GM12878 (cell line): Measurements from ENCODE around the gene THADA. TPM values are rescaled to one million over a fixed set of nuclear protein-coding genes. Genes with fewer than 3 reads are reported as not detected.

Source experiments
- BACH1 ChIP-seq: fragments of 450-650 bp; IDR thresholded peaks from 2 replicates; pipeline ENCODE4 v1.6.1; 2017; ENCODE audit warnings: mild to moderate bottlenecking, borderline replicate concordance
- CREM ChIP-seq: IDR thresholded peaks from 2 replicates; pipeline ENCODE4 v1.6.1; 2014; ENCODE audit warnings: antibody characterized with exemption, low read depth
- IKZF2 ChIP-seq, 2 experiments: fragments of 450-650 bp; IDR thresholded peaks; 2 replicates each; pipeline ENCODE4 v1.6.1; 2017; ENCODE audit warnings: mild to moderate bottlenecking in 2 of 2, moderate library complexity in 2 of 2
- KDM1A ChIP-seq: fragments of 200-600 bp; sonication (generic); IDR thresholded peaks from 2 replicates; pipeline ENCODE4 v1.6.1; 2016; ENCODE audit warnings: borderline replicate concordance
- NFXL1 ChIP-seq: fragments of 450-650 bp; IDR thresholded peaks from 2 replicates; pipeline ENCODE4 v1.6.1; 2017; ENCODE audit warnings: antibody characterized with exemption, mild to moderate bottlenecking, borderline replicate concordance
- NR2F1 ChIP-seq: fragments of 450-650 bp; conservative IDR thresholded peaks from 2 replicates; pipeline ENCODE4 v1.6.1; 2017; ENCODE audit warnings: mild to moderate bottlenecking
- RUNX3 ChIP-seq: IDR thresholded peaks from 2 replicates; pipeline ENCODE4 v1.6.1; 2012; ENCODE audit warnings: low read length, inconsistent platforms
- SIN3A ChIP-seq: IDR thresholded peaks from 2 replicates; pipeline ENCODE4 v1.6.1; 2012; ENCODE audit warnings: low read depth, low read length, improper control_type of control experiment
- SUZ12 ChIP-seq: fragments of 200-600 bp; sonication (generic); IDR thresholded peaks from one replicate; pipeline ENCODE4 v1.6.1; 2018; ENCODE audit warnings: antibody characterized with exemption, mild to moderate bottlenecking; ENCODE audit not compliant: unreplicated experiment
- TARDBP ChIP-seq: IDR thresholded peaks from 2 replicates; pipeline ENCODE4 v1.6.1; 2016; ENCODE audit warnings: borderline replicate concordance
- TCF3 ChIP-seq: IDR thresholded peaks from 2 replicates; pipeline ENCODE4 v1.6.1; 2012; ENCODE audit warnings: low read depth, mild to moderate bottlenecking, low read length, borderline replicate concordance; ENCODE audit not compliant: insufficient read depth
- ZNF24 ChIP-seq: fragments of 450-650 bp; IDR thresholded peaks from 2 replicates; pipeline ENCODE4 v1.6.1; 2017; ENCODE audit warnings: antibody characterized with exemption, mild to moderate bottlenecking
- polyA plus RNA-seq, 11 experiments: library from polyadenylated mRNA; depleted of rRNA in 4 of 11; unstranded in 6 of 11; stranded (reverse) in 5 of 11; fragments of >200 nt; fragmentation: Nextera tagmentation in 4 of 11; fragmentation: Illumina TruSeq in 1 of 11; extraction: Ambion mirVana in 4 of 11; extraction: Trizol in 1 of 11; gene quantifications; 1 replicate in 1 of 11; 2 replicates in 10 of 11; pipeline versions ENCODE4 v1.2.1 to v1.2.3, GENCODE V29; 2011 to 2016; ENCODE audit warnings: inconsistent platforms in 2 of 11, missing spikeins in 2 of 11, low read depth in 1 of 11
- total RNA-seq, 4 experiments: library from RNA; depleted of rRNA in 3 of 4; stranded (reverse); fragments of >200 nt in 3 of 4; fragmentation: Illumina TruSeq in 1 of 4; extraction: Trizol in 1 of 4; gene quantifications; 2 replicates each; pipeline versions ENCODE4 v1.2.1 to v1.2.3, GENCODE V29; 2013 to 2021
- TF ChIP-seq, protein P1 (sequence below): IDR thresholded peaks from 2 replicates; pipeline ENCODE4 v1.6.1; 2012; ENCODE audit warnings: low read depth, low read length, improper control_type of control experiment
- TF ChIP-seq, protein P2 (sequence below): fragments of 450-650 bp; IDR thresholded peaks from 2 replicates; pipeline ENCODE4 v1.6.1; 2017; ENCODE audit warnings: mild to moderate bottlenecking, moderate library complexity
- TF ChIP-seq, protein P3 (sequence below): fragments of 450-650 bp; formaldehyde crosslinking; IDR thresholded peaks from 2 replicates; pipeline ENCODE4 v1.4.0; 2022; ENCODE audit warnings: mild to moderate bottlenecking, moderate library complexity
- TF ChIP-seq, protein P4 (sequence below): fragments of 450-650 bp; IDR thresholded peaks from 2 replicates; pipeline ENCODE4 v1.6.1; 2017; ENCODE audit warnings: low read depth, mild to moderate bottlenecking, moderate library complexity

THADA gene
- total and polyA plus RNA-seq, 10 of the 15 experiments (the other 5 are each of a cell fraction or from before 2014, with no cell fraction given), result 14.6 to 33.2 (median 23.2) TPM

DNA sequence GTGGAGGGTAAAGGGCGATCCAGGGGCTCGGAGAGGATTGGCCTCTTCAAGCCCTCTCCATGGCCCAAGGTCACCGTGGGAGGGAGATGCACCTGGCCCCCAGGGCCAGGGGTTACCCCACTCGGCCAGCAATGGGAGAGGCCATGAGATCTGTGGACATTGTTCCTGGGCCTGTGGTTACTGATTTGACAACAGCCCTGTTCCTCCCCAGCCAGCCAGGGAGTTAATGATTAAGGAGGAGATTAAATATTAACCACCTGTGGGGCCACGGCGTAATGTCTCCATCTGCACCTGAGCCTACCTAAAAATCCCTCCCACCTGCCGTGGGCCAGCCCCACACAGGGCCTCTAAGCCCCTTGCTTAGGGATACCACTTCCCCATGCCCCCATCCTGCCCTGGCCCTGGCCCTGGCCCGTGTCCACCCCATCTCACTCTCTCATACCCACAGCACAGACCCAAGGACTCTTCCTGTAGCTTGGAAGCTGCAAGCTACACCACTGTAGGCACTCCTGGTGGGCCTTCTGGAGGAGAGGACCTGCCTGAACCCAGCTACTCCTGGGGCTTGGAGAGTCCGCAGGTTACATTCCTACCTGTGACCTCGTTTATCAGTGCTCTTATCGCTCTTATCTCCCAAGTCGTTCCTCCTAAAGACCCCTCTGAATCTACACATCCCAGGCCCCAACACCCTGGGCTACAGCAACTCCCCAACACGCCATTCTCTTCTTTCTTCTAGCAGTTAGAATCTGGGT lies 401.5 kb downstream of the THADA start (continued):
- TF ChIP-seq, protein P1, sequence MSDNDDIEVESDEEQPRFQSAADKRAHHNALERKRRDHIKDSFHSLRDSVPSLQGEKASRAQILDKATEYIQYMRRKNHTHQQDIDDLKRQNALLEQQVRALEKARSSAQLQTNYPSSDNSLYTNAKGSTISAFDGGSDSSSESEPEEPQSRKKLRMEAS, result no peak
- TF ChIP-seq, protein P2, sequence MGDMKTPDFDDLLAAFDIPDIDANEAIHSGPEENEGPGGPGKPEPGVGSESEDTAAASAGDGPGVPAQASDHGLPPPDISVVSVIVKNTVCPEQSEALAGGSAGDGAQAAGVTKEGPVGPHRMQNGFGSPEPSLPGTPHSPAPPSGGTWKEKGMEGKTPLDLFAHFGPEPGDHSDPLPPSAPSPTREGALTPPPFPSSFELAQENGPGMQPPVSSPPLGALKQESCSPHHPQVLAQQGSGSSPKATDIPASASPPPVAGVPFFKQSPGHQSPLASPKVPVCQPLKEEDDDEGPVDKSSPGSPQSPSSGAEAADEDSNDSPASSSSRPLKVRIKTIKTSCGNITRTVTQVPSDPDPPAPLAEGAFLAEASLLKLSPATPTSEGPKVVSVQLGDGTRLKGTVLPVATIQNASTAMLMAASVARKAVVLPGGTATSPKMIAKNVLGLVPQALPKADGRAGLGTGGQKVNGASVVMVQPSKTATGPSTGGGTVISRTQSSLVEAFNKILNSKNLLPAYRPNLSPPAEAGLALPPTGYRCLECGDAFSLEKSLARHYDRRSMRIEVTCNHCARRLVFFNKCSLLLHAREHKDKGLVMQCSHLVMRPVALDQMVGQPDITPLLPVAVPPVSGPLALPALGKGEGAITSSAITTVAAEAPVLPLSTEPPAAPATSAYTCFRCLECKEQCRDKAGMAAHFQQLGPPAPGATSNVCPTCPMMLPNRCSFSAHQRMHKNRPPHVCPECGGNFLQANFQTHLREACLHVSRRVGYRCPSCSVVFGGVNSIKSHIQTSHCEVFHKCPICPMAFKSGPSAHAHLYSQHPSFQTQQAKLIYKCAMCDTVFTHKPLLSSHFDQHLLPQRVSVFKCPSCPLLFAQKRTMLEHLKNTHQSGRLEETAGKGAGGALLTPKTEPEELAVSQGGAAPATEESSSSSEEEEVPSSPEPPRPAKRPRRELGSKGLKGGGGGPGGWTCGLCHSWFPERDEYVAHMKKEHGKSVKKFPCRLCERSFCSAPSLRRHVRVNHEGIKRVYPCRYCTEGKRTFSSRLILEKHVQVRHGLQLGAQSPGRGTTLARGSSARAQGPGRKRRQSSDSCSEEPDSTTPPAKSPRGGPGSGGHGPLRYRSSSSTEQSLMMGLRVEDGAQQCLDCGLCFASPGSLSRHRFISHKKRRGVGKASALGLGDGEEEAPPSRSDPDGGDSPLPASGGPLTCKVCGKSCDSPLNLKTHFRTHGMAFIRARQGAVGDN, result no peak; the same call in 1 of the 2 replicates
- no peak for TF ChIP-seq RUNX3
- TF ChIP-seq NFXL1, result no peak
- TF ChIP-seq, protein P3, sequence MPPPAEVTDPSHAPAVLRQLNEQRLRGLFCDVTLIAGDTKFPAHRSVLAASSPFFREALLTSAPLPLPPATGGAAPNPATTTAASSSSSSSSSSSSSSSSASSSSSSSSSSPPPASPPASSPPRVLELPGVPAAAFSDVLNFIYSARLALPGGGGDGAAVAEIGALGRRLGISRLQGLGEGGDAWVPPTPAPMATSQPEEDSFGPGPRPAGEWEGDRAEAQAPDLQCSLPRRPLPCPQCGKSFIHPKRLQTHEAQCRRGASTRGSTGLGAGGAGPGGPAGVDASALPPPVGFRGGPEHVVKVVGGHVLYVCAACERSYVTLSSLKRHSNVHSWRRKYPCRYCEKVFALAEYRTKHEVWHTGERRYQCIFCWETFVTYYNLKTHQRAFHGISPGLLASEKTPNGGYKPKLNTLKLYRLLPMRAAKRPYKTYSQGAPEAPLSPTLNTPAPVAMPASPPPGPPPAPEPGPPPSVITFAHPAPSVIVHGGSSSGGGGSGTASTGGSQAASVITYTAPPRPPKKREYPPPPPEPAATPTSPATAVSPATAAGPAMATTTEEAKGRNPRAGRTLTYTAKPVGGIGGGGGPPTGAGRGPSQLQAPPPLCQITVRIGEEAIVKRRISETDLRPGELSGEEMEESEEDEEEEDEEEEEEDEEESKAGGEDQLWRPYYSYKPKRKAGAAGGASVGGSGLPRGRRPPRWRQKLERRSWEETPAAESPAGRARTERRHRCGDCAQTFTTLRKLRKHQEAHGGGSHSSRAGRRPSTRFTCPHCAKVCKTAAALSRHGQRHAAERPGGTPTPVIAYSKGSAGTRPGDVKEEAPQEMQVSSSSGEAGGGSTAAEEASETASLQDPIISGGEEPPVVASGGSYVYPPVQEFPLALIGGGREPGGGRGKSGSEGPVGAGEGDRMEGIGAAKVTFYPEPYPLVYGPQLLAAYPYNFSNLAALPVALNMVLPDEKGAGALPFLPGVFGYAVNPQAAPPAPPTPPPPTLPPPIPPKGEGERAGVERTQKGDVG (CRISPR knock-in tag), result no peak
- no peak for TF ChIP-seq TCF3
- TF ChIP-seq BACH1, result 0 out of 2 replicates have a peak, but pooled peaks have one; percentile 45
- TF ChIP-seq CREM, result no peak
- no peak for TF ChIP-seq SIN3A
- no peak for TF ChIP-seq KDM1A
- TF ChIP-seq IKZF2 (IDR thresholded peaks at IDR 0.05), result peak; percentile 84; a peak in 3 of 4 replicates
- TF ChIP-seq ZNF24, result no peak
- TF ChIP-seq NR2F1, result peak; percentile 97
- TF ChIP-seq SUZ12, result no peak
- TF ChIP-seq, protein P4, sequence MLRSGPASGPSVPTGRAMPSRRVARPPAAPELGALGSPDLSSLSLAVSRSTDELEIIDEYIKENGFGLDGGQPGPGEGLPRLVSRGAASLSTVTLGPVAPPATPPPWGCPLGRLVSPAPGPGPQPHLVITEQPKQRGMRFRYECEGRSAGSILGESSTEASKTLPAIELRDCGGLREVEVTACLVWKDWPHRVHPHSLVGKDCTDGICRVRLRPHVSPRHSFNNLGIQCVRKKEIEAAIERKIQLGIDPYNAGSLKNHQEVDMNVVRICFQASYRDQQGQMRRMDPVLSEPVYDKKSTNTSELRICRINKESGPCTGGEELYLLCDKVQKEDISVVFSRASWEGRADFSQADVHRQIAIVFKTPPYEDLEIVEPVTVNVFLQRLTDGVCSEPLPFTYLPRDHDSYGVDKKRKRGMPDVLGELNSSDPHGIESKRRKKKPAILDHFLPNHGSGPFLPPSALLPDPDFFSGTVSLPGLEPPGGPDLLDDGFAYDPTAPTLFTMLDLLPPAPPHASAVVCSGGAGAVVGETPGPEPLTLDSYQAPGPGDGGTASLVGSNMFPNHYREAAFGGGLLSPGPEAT, result peak; percentile 59
- TF ChIP-seq TARDBP, result no peak
